HCT116 (cell line): Measurements from ENCODE around the gene SUPT4H1. TPM values are rescaled to one million over a fixed set of nuclear protein-coding genes. Genes with fewer than 3 reads are reported as not detected.

ENCODE experiments used
- ATAC-seq: fragments of 200-7000 bp; cut with Tn5 transposase; 2 replicates; pipeline ENCODE4 v1.9.1; 2020; ENCODE audit warnings: mild to moderate bottlenecking, moderate library complexity
- BruUV-seq: library from RNA; stranded (reverse); fragments of 400-500 nt; replicated peaks from 2 replicates; lab custom pipeline; 2021; lab: Mats Ljungman, UMichigan
- CTCF ChIA-PET: fragments of 300-600 bp; sonication (Branson Sonifier 250); formaldehyde crosslinking; loops from one replicate; lab custom pipeline; 2021; ENCODE audit warnings: antibody characterized with exemption; lab: Charles Lee
- POLR2A ChIA-PET: fragments of 300-600, 350-600 bp; sonication (Branson Sonifier 250); formaldehyde crosslinking; loops from one replicate; lab custom pipeline; 2021; ENCODE audit warnings: antibody characterized with exemption; lab: Charles Lee
- RAD21 ChIA-PET, 2 experiments: fragments of 300-600 bp; sonication (Branson Sonifier 250); formaldehyde crosslinking; loops; one replicate each; lab custom pipeline; 2023; ENCODE audit warnings: low total read pairs in 2 of 2; ENCODE audit not compliant: uncharacterized antibody in 2 of 2, unreplicated experiment in 2 of 2, low non-redundant PET in 1 of 2; lab: Charles Lee
- DNase-seq: peaks from one replicate; pipeline ENCODE4 v3.0.0-alpha.2; 2010; ENCODE audit warnings: low read depth, low spot score
- H2AFZ ChIP-seq: fragments of 200-600 bp; shearing (Covaris generic), sonication (generic); 2 replicates; pipeline ENCODE4 v1.6.1; 2017; ENCODE audit warnings: low read depth, mixed run types, mixed read lengths, antibody characterized with exemption, low read length; ENCODE audit not compliant: poor library complexity, severe bottlenecking
- H3K27ac ChIP-seq: 2 replicates; pipeline ENCODE4 v1.5.1; 2012; ENCODE audit warnings: low read depth, low read length
- H3K27me3 ChIP-seq: fragments of 200-600 bp; sonication (generic); 2 replicates; pipeline ENCODE4 v1.6.1; 2016; ENCODE audit warnings: mixed run types, low read length, mixed read lengths; ENCODE audit not compliant: insufficient read depth
- H3K36me3 ChIP-seq, 2 experiments: fragments of 200-500 bp in 1 of 2; fragments of 200-600 bp in 1 of 2; sonication (Bioruptor generic) in 1 of 2; sonication (generic) in 1 of 2; 2 replicates each; pipeline versions ENCODE4 v1.5.1 to v1.6.1; 2014 to 2016; ENCODE audit warnings: low read length in 2 of 2, inconsistent platforms in 1 of 2, mixed read lengths in 1 of 2, mixed run types in 1 of 2; ENCODE audit not compliant: insufficient read depth in 2 of 2, control insufficient read depth in 1 of 2
- H3K4me1 ChIP-seq, 2 experiments: fragments of 200-600 bp in 1 of 2; sonication (generic) in 1 of 2; 2 replicates each; pipeline versions ENCODE4 v1.5.1 to v1.6.1; 2012 to 2017; ENCODE audit warnings: low read length in 2 of 2, inconsistent platforms in 1 of 2, mild to moderate bottlenecking in 1 of 2, mixed read lengths in 1 of 2, mixed run types in 1 of 2, moderate library complexity in 1 of 2; ENCODE audit not compliant: insufficient read depth in 2 of 2, control insufficient read depth in 1 of 2
- H3K4me2 ChIP-seq: fragments of 200-600 bp; sonication (generic); 2 replicates; pipeline ENCODE4 v1.6.1; 2017; ENCODE audit warnings: mixed run types, low read length, mixed read lengths
- H3K4me3 ChIP-seq, 2 experiments: fragments of 200-600 bp in 1 of 2; sonication (generic) in 1 of 2; replicated peaks in 1 of 2; 2 replicates each; pipeline ENCODE4 v1.5.1; 2011 to 2016; ENCODE audit warnings: low read length in 2 of 2, control low read depth in 1 of 2, low read depth in 1 of 2, mild to moderate bottlenecking in 1 of 2, mixed read lengths in 1 of 2, mixed run types in 1 of 2
- H3K79me2 ChIP-seq: fragments of 200-600 bp; sonication (generic); 2 replicates; pipeline ENCODE4 v1.6.1; 2017; ENCODE audit warnings: mild to moderate bottlenecking, mixed run types, low read length, moderate library complexity, mixed read lengths; ENCODE audit not compliant: insufficient read depth
- H3K9ac ChIP-seq: fragments of 200-600 bp; sonication (generic); 2 replicates; pipeline ENCODE4 v1.6.1; 2016; ENCODE audit warnings: low read length, mixed read lengths
- H3K9me2 ChIP-seq: fragments of 200-600 bp; sonication (generic), shearing (Covaris generic); 2 replicates; pipeline ENCODE4 v1.6.1; 2017; ENCODE audit warnings: mixed run types, mild to moderate bottlenecking, moderate library complexity; ENCODE audit not compliant: insufficient read depth
- H3K9me3 ChIP-seq, 2 experiments: fragments of 200-500 bp in 1 of 2; fragments of 200-600 bp in 1 of 2; sonication (Bioruptor generic) in 1 of 2; sonication (generic) in 1 of 2; 2 replicates each; pipeline ENCODE4 v1.6.1; 2014 to 2017; ENCODE audit warnings: low read length in 2 of 2, mixed read lengths in 2 of 2, inconsistent platforms in 1 of 2, low read depth in 1 of 2, mild to moderate bottlenecking in 1 of 2, mixed run types in 1 of 2, moderate library complexity in 1 of 2; ENCODE audit not compliant: control insufficient read depth in 1 of 2, insufficient read depth in 1 of 2
- H4K20me1 ChIP-seq: fragments of 200-600 bp; sonication (generic), shearing (Covaris generic); 2 replicates; pipeline ENCODE4 v1.6.1; 2017; ENCODE audit warnings: mixed run types, mild to moderate bottlenecking, moderate library complexity; ENCODE audit not compliant: insufficient read depth
- CBX3 ChIP-seq: IDR thresholded peaks from 2 replicates; pipeline ENCODE4 v1.6.1; 2012; ENCODE audit warnings: low read depth
- CTCF ChIP-seq, 3 experiments: fragments of 200-600 bp in 1 of 3; sonication (generic) in 1 of 3; IDR thresholded peaks in 2 of 3; conservative IDR thresholded peaks in 1 of 3; 2 replicates each; pipeline ENCODE4 v1.5.1; 2012 to 2017; ENCODE audit warnings: low read depth in 2 of 3, low read length in 2 of 3, antibody characterized with exemption in 1 of 3, borderline replicate concordance in 1 of 3, control low read depth in 1 of 3, mild to moderate bottlenecking in 1 of 3, mixed read lengths in 1 of 3, mixed run types in 1 of 3, moderate library complexity in 1 of 3; ENCODE audit not compliant: insufficient read depth in 1 of 3
- JUND ChIP-seq: IDR thresholded peaks from 2 replicates; pipeline ENCODE4 v1.6.1; 2012
- RAD21 ChIP-seq: IDR thresholded peaks from 2 replicates; pipeline ENCODE4 v1.6.1; 2012; ENCODE audit warnings: low read depth, mild to moderate bottlenecking
- TCF7L2 ChIP-seq: IDR thresholded peaks from 2 replicates; pipeline ENCODE4 v1.7.0; 2011; ENCODE audit warnings: borderline replicate concordance, inconsistent platforms; ENCODE audit not compliant: insufficient read depth, insufficient read length; ENCODE audit errors: extremely low read depth
- ZFX ChIP-seq: fragments of 450-650 bp; IDR thresholded peaks from 2 replicates; pipeline ENCODE4 v1.6.1; 2017
- intact Hi-C: fragments of 100-400 bp; cut with micrococcal nuclease; formaldehyde crosslinking; loops from 2 replicates; pipeline ENCODE4 v1.10.0; 2022
- total RNA-seq: library from RNA; stranded (reverse); gene quantifications from one replicate; pipeline ENCODE4 v1.2.1, GENCODE V29; 2021; ENCODE audit not compliant: unreplicated experiment
- TF ChIP-seq, protein P1 (sequence below): IDR thresholded peaks from 2 replicates; pipeline ENCODE4 v1.6.1; 2011; ENCODE audit warnings: mild to moderate bottlenecking, low read length, moderate library complexity; ENCODE audit not compliant: insufficient replicate concordance; ENCODE audit errors: extremely low read depth

Gene SUPT4H1
- total RNA-seq, 1 experiment from 2014 or later, result 118 TPM

- DNase-seq (no peak), ATAC-seq (no peak)
- no peaks in the 10 kb centered on the region for H4K20me1 ChIP-seq
- no peak overlapping the region for H3K4me3 ChIP-seq
- BruUV-seq, result no TSS peak
- H2AFZ ChIP-seq, result no peak overlapping the region
- H3K79me2 ChIP-seq, result no peaks in the 10 kb centered on the region
- TF ChIP-seq RAD21 (peak; percentile 51), ZFX (no peak), TCF7L2 (no peak), CBX3 (no peak), JUND (no peak), CTCF (IDR thresholded peaks at IDR 0.05 in 2 of 3, conservative IDR thresholded peaks at IDR 0.05 in 1 of 3; ENCODE audit: borderline replicate concordance in 1 of 3, insufficient read depth in 1 of 3, low read depth in 2 of 3, low read length in 2 of 3) (peak in 1 of 3 experiments; percentile 23; a peak in 1 of 6 replicates)
- TF ChIP-seq, protein P1, sequence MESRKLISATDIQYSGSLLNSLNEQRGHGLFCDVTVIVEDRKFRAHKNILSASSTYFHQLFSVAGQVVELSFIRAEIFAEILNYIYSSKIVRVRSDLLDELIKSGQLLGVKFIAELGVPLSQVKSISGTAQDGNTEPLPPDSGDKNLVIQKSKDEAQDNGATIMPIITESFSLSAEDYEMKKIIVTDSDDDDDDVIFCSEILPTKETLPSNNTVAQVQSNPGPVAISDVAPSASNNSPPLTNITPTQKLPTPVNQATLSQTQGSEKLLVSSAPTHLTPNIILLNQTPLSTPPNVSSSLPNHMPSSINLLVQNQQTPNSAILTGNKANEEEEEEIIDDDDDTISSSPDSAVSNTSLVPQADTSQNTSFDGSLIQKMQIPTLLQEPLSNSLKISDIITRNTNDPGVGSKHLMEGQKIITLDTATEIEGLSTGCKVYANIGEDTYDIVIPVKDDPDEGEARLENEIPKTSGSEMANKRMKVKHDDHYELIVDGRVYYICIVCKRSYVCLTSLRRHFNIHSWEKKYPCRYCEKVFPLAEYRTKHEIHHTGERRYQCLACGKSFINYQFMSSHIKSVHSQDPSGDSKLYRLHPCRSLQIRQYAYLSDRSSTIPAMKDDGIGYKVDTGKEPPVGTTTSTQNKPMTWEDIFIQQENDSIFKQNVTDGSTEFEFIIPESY, result no peak
- no peak overlapping the region for H3K27ac ChIP-seq
- H3K9me2 ChIP-seq, result no peaks in the 10 kb centered on the region
- H3K4me1 ChIP-seq, result peaks cover 4 to 11% of the 10 kb centered on the region in 2 experiments; a peak in 3 of 4 replicates
- no peaks in the 10 kb centered on the region for H3K9me3 ChIP-seq
- H3K4me2 ChIP-seq, result no peak overlapping the region
- ChIA-PET POLR2A (no interaction called here), RAD21 (interaction anchor here in 1 of 2 experiments (0.6 kb wide), 1 partner anchor 39 kb away, joined by 4 read pairs; the partner anchor contains the start of gene SUPT4H1), CTCF (interaction anchor here (0.7 to 7.6 kb wide), 4 partner anchors 9 to 135 kb away, joined by 3 to 124 read pairs (median 3); no protein-coding TSS in a partner anchor)
- no peak overlapping the region for H3K9ac ChIP-seq
- no peaks in the 10 kb centered on the region for H3K36me3 ChIP-seq
- intact Hi-C loops, result loop anchor here (10.0 kb wide), 1 partner anchor 692 kb away; no protein-coding TSS in a partner anchor
- H3K27me3 ChIP-seq, result no peaks in the 10 kb centered on the region
Measured at GRCh38 chr17:58312829-58313228, 39.2 kb downstream of the SUPT4H1 start.
